SHP77 (cell line): ENCODE results near the gene APC.

Experiments used
- DNase-seq, 2 experiments: peaks; one replicate each; lab custom pipeline; 2025; lab: John Stamatoyannopoulos, UW

APC gene

DNA sequence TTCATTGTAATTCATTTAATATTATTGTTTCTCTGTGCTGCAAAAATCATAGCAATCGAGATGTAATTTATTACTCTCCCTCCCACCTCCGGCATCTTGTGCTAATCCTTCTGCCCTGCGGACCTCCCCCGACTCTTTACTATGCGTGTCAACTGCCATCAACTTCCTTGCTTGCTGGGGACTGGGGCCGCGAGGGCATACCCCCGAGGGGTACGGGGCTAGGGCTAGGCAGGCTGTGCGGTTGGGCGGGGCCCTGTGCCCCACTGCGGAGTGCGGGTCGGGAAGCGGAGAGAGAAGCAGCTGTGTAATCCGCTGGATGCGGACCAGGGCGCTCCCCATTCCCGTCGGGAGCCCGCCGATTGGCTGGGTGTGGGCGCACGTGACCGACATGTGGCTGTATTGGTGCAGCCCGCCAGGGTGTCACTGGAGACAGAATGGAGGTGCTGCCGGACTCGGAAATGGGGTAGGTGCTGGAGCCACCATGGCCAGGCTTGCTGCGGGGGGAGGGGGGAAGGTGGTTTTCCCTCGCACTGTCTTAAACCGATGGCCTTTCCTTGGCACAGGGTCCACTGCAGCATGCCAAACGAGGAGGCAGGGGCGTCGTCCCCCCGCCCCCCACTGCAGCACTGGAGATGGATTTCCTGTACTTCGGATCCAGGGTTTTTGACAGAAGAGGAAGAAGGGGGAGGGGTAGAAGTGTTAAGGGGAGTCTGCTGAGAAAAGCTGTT lies at the start of gene APC:
Gene APC (plus strand): TSS at position 423 of the 728 bp plus-strand sequence. CDS start 17,006 bp downstream, outside the sequence.
- peak; percentile 80 to 89 for DNase-seq

DNA sequence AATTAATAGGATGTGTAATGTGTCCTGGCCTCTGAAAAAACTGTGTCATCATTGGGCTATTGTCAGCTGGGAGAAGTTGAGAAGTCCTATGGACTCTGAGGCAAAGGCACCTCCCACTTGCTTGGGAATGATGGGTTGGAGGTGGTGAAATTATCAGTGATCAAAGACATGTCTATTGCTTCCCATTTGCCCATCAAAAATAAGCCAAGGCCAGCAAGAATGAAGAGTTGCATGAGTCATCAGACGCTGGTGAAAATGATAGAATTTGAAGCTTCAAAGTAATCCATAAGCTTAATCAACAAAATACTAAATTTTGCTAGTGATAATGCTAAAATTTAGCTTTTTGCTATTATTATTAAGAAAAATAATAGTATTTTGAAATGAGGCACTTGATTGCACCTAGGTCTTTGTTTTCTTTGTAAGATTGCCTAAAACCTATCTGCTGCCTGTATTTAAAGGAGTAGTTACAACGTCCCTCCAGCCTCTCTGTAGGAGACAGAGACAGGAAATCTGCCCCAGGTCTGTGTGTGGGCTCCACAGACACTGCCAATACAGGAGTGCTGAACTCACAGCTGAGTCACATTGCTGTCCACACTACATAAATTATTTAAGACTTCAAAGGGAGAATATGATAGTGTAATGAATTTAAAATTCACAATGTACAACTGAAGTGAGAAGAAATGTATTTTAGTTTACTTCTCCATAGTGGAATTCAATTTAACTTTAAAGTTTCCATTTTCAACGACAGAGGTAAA lies 48.4 kb upstream of the APC start:
- DNase-seq: no peak

DNA sequence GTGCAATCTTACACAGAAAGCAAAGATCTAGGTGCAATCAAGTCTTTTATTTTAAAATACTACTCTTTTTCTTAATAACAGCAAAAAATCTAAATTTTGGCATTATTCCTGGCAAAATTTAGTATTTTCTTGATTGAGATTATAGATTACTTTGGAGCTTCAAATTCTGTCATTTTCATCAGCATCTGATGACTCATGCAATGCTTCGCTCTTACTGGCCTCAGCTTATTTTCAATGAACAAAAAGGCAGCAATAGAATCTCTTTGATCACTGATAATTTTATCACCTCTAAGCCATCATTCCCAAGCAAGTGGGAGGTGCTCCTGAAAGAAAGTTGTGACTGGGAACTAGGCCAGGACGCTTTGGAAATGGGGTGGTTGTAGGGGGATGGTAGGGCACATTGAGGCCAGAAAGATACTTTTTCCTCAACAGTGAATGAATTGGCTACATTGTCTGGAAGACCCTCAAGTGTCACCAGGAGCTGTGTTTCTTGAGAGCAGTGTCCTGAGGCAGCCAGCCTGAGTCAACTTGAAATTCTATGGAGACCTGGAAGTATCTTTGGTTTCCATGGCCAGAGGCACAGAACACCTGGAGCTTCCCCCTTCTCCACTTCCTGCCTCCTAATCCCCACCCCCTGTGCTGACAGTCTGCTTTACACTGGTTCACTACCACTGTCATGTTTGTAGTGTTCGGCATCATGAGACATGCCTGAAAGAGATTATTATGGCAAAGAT lies 46.9 kb upstream of the APC start:
- no peak for DNase-seq

DNA sequence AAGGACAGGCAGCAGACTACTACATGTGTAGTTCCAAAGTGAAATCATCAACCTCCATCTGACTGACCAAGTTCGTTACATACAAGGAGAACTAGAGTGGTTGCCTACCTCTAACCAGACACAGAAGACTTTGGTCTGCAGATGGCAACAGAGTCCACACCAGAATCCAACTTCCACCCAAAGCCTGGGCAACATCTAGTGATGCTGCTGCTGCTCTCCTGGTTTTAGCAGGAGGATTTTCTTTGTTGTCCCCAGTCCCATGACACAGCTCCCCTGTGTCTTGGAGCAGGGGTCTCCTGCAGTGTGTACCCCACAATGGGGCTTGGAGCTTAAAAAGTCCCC lies 46.4 kb upstream of the APC start:
- no peak for DNase-seq

DNA sequence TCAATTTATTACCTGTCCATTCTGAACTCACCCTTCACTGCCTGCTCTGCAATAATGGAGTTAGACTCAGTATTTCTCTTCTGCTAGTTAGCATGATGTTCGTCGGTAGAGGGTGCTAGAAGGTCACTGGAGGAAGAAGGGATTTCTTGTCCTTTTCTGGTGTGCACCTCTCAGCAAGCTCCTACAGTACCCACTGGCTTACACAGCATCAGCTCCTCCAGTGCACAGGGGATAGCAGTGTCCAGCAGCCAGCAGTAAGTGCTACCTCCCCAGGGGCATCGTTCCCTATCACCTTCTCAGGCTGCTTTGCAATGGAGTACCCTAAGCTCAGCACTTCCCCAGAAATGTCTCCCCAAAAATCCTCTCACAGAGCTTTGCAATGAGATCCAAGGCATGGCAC lies 45.9 kb upstream of the APC start:
- peak; percentile 57 to 69 for DNase-seq

DNA sequence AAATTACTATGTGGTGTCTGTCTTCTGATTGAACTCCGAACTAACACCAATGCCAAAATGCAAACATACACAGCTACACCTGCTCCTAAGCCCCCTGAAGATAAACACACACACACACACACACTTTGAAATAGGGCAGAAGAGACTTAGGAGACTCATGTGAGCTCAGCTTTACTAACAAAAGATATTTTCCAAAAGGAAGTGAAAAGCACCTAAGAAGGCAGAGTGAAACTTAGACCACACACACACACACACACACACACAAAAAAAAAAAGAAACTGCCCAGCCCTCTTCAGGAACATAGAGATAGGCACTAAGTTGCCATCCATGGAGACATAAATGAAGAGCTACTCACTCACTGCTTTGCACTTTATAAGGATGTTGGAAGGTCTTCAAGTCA lies 45.2 kb upstream of the APC start:
- DNase-seq: no peak

DNA sequence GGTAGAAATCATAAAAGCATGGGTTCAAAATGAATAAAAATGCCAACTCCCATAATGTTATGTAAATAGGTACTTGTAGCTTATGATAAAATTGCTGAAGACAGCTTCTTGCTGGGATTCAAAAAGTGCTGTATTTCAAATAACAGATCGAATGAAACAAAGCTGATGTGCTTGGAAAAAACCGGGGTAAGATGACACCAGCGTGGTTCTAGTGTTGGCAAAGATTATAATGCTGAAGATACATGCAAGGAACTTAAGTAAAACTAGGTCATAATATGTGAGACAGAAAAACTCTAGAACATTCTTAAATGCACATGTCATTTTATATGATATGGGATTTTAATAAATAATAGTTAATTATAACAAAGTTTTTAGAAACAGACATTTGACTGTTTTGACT lies 44.4 kb upstream of the APC start:
- no peak for DNase-seq

DNA sequence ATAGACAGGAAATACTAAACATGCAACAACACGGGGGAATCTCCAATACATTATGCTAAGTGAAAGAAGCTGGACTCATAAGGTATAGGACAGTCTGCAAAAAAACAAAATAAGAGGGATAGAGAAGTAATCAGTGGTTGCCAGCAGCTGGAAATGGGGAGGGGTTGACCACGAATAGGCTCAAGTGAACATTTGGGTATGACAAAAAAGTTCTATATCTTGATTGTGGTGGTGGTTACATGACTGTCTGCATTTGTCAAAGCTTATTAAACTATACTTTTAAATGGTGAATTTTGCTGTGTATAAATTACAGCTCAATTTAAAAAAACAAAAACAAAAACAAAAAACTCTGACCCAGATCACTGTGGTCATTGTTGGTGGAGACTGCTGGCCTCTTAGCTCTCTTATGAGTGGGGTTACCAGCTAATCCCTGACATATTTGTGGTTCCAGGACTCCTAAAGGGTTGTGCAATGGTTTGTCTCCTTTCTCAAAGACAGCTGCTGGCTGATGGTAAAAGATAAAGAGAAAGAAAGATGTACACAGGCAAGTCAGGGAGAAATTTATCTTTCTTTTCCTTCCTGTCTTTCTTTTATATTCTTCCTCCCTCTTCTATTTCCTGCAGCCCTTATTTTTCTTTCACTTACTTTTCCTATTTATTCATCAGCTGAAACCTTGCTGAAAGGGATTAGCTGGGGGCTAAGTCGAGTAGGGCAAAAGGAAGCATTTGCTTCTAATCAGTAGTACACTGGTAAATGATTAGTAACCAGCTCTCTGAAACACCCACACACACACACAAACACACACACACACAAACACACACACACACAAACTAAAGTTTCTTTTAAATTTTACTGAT lies 42.6 kb upstream of the APC start:
- DNase-seq: no peak

DNA sequence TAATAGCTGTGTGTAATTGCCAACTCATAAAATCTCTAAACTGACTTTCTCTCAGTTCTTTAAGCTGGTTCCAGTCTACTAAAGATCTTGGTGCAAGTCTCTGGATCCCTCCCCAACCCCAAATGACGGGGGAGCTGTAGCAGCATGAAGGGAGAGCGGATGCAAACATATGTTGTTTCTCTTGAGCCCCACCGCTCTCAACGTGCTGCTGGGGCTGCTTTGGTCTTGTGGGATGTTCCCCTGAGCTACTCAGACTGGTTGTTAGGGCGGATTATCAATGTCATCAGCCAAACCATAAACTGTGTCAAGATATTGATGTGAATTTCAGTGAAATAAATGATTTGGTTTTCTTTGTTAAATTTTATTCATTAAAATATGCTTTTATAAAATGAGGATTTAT lies 40.9 kb upstream of the APC start:
- DNase-seq: no peak

DNA sequence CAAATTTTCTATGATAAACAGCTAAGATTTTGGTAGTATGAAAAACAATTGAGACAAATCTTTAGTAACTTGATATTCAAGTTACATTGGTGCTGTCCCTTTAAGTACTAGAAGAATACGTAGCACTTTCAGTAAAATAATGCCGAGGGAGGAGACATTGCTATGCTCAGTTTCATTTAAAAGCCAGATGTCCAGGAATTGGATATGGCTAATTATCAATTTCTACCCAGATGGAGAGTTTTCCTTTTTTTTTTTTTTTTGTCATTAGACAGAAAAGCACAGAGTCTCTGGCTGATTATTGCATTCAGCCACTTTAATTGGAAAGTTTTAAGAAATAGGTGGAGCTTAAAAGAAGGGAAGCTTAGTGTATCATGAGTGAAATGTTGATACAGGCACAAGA lies 40.4 kb upstream of the APC start:
- DNase-seq: no peak

DNA sequence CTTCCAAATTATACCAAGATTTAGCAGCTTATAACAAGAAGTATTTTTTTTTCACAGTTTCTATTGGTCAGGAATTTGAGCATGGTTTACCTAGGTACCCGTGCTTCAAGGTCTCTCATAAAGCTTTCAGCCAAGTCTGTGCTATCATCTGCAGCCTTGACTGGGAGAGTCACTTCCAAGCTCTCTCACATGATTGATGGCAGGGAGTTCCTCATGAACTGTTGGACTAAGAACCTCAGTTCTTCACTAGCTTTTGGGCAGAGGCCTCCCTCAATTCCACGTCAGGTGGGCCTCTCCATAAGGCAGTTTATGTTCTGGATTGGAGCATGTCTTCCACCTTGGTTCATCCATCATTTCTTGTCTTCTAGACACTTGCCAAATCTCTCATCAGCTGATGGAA lies 39.9 kb upstream of the APC start:
- DNase-seq: no peak

DNA sequence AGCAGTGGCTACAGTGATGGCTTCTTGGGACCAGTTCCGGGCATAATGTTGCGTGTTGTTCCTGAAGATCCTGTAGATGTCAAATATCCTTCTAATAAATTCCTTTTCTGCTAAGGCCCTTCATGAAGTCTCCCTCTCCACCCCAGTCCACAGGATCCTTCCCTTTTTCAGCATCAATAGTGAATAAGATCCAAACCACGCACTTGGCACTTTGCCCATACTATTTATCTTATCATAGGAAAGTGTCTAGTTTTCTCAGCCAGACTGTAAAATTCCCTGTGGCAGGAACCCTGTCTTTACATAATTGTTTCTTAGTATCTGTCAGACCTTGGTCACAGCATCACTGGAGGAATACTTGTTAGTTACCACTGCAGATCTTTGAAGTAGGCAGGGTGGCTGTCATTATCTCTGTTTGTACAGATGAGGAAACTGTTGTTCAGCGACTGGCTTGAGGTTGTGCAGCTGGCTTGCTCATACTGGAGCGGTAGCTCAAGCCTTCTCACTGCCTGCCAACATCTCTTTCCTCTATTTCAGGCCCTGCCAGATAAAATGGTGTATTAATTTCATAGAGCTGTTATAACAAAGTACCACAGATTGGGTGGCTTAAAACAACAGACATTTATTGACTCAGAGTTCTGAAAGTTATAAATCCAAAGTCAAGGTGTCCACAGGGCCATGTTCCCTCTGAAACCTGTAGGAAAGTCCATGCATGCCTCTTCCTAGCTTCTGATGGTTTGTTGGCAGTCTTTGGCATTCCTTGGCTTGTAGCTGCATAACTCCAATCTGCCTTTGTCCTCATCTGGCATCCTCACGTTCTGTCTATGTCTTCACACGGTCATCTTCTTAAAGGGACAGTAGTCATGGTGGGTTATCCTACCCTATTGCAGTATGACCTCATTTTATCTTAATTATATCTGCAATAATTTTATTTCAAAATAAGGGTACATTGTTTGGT lies 33.5 kb upstream of the APC start:
- peak; percentile 12 to 40 for DNase-seq

DNA sequence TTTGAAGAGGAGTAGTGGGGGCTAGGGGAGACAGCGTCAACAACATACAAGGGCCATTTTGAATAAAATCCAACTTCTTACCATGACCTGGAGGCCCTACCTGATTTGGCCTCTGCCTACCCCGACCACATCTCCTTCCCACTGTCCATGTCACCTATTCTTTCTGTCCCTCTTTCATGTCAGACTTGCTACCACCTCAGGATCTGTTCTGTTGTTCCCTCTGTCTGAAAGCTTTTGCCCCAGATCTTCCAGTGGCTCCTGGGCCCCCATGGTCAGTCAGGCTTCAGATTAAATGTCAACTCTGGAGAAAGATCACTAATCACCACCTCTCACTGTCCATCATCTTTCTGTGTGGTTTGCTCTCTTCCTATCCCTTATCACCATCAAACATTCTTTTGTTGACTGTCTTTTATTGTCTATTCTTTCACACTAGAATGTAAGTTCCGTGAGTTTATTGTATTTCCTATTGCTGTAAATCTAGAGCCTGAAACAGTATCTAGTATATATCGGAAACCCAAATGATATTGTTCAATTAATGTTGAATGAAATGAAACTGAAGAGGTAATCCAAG lies 31.2 kb upstream of the APC start:
- DNase-seq: no peak

DNA sequence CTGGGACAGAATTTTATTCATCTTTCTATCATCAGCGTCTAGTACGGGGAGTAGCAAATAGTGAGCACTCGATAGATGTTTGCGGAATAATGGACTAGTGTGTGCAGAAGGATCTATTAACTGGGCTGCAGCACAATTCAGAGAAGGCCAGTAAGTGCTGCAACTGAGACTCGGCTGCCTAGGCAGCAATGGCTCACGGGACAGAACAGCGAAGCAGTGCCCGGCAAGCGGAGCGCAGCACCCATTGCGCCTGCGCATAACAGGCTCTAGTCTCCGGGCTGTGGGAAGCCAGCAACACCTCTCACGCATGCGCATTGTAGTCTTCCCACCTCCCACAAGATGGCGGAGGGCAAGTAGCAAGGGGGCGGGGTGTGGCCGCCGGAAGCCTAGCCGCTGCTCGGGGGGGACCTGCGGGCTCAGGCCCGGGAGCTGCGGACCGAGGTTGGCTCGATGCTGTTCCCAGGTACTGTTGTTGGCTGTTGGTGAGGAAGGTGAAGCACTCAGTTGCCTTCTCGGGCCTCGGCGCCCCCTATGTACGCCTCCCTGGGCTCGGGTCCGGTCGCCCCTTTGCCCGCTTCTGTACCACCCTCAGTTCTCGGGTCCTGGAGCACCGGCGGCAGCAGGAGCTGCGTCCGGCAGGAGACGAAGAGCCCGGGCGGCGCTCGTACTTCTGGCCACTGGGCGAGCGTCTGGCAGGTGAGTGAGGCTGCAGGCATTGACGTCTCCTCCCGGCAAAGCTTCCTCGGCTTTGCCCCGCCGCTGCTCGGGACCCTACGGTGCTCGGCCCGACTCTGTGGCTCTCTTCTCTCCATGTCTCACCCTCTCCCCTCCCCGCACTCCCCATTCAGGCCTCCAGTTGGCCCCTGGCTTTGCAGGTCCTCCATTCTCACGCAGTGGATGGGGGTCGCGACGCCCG lies 30.2 kb upstream of the APC start:
- DNase-seq: peak; percentile 97 to 98

DNA sequence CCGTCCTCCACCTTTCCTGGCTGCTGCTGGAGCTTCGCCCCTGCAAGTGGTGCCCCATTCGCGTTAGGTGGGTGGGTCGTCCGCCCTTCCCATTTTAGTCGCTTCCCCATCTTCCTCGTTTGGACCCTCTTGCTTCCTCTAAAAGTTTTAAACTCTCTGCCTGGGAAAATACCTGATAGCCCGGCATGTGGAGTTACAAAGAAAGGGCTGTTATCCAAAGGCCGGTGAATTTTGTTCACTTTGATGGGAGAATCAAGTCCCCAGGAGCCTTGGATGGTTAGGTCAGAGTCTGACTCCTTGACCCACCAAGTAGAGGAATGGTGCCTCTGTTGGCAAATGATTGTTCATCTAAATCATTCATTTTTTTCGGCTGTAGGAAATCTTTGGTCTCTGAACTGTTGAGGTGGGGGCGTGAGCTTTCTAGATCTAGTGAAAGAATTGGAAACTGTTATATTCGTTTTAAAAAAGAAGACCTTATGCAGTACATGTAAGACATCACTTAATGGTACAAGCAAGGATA lies 29.5 kb upstream of the APC start:
- DNase-seq: no peak

DNA sequence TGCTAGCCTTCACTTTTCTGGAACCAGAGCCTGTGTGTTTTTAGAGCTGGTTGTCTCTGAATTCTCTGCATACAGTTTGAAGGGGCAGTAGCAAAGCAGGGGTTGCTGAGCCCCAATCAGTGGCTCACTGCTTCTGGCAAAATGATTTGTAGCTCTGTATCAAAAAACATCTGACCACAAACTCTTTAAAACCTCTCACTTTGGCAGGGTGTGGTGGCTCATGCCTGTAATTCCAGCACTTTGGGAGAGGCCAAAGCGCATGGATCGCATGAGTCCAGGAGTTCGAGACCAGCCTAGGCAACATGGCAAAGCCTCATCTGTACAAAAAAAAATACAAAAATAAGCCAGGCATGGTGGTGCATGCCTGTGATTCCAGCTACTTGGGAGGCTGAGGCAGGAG lies 28.3 kb upstream of the APC start:
- no peak for DNase-seq

DNA sequence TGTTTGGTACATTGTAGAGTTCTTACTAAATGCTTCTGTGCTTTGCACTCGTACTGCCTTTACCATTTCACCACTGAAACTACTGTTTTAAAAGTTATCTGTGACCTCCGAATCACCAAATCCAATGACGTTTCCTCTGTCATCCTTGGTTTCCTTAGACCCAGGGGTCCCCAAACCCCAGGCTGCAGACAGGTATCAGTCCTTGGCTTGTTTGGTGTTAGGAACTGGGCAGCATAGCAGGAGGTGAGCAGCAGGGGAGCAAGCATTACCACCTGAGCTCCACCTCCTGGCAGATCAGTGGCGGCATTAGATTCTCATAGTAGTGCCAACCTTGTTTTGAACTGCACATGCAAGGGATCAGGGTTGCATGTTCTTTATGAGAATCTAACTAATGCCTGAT lies 26.8 kb upstream of the APC start:
- DNase-seq: no peak

DNA sequence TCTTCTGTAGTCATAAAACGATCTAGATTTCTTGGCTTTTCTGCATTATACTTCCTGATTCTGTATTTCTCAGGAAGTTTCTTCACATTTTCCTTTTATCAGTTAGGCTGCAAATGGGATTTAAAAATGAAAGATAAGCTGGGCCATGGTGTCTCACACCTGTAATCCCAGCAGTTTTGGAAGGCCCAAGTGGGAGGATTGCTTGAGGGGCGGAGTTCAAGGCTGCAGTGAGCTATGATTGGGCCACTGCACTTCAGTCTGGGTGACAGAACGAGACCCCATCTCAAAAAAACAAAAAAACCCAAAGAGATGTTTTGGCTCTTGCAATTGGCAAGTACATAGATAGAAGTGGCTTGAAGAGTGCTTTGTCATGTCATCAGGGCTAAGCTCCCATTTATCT lies 26.2 kb upstream of the APC start:
- no peak for DNase-seq

DNA sequence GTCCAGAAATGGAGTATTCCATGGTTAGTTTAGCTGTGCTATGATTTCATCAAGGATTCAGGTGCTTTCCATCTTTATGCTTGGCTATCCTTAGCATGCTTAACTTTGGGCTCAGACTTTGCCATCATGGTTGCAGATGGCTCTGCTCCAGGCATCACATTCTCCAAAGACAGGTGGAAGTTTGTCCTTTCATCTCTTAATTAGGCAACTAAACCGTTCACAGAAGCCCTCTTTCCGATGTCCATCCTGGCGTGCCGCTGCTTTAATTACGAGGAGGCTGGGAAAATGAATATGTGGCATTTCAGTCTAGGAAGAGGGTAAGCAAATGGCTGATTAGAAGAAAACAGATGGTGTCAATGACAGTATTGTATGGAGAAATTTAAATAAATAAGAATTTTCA lies 24.5 kb upstream of the APC start:
- no peak for DNase-seq
